SKM-1 (cell line): ENCODE results near the gene GRK5.
"Not testable (repeated sequence)": the region's sequence is repeated elsewhere in the genome, so short reads cannot be mapped to it uniquely, and the experiment has no call there.

Source experiments
- DNase-seq: peaks from one replicate; lab custom pipeline; 2025; ENCODE audit not compliant: unreplicated experiment; lab: John Stamatoyannopoulos, UW

GRK5 gene

DNA sequence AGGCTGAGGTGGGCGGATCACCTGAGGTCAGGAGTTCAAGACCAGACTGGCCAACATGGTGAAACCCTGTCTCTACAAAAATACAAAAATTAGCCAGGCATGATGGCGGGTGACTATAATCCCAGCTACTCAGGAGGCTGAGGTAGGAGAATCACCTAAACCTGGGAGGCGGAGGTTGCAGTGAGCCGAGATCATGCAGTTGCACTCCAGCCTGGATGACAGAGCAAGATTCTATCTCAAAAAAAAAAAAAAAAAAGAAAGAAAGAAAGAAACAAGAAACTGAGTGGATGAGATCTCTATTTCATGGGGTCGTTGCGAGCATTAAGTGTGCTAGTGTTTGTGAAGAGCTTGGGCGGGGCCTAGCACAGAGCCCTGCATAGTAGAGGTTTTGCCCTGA lies 65.0 kb downstream of the GRK5 start:
- DNase-seq, result not testable (repeated sequence)

GRCh38 chr10:119272736-119273135 lies 65.4 kb downstream of the GRK5 start:
- DNase-seq, result no peak

DNA sequence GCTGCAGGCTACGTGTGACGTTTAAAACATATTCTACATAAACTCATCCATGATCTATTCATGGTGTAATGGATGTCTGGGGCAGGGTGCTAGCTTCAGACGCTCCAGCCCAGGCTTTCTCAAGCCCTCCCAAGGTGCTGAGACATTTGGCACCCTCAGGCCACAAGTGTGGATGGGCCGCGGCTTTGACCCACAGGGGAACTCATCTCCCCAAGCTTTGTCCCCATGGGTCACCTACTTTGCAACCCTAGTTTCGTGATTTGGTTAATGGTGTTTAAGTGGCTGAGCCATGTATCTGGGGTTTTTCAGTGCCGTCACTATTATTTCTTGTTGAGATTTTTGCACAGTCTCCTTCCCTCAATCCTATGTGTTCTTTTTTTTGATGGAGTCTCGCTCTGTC lies 66.0 kb downstream of the GRK5 start:
- no peak for DNase-seq

DNA sequence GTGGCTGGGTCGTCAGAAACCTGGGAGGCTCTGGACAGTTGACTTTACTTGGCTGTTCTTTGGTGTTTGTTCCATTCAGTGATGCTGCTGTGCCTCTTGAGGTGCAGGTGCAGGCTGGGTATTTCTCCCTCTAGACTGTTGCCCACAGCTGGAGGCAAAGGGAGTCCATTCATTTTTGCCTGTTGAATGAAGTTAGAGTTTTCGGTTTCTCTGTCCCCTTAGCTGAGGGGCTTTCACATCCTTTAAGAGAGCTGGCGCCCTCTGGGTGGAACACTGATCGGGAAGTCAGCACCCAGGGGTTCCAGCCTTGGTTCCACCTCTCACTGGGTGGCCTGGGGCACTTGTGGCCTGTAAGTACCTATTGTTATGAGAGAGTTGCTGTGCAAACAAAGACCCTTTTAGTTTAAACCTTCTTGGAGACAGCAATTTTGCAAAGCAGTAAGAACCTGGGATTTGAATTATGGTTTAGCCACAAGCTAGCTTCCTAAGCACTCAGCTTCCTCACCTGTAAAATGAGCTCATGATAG lies 67.2 kb downstream of the GRK5 start:
- no peak for DNase-seq

DNA sequence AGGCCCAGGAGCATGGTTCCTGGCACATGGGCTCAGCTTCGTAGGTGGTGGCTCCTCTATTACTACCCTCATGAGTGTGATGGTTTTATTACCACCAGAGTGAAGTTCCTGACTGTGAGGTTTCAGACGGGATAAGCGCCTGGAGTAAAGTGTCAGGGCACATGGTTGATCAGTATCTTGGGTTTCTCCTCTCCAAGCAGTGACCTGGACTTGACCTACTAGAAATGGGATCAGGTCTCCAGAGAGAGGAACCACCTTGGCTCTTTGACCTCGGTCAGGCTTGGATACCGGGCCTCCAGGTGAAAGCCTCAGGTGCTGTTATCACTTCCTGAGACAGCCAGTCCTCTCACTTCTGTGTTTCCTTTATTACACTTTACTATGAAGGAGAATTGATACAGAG lies 67.7 kb downstream of the GRK5 start:
- DNase-seq, result no peak

DNA sequence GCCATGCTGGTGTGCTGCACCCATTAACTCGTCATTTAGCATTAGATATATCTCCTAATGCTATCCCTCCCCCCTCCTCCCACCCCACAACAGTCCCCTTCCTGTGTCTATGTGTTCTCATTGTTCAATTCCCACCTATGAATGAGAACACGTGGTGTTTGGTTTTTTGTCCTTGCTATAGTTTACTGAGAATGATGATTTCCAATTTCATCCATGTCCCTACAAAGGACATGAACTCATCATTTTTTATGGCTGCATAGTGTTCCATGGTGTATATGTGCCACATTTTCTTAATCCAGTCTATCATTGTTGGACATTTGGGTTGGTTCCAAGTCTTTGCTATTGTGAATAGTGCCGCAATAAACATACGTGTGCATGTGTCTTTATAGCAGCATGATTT lies 68.8 kb downstream of the GRK5 start:
- DNase-seq, result not testable (repeated sequence)

- no peak for DNase-seq
Observed at GRCh38 chr10:119278126-119278709, 70.8 kb downstream of the GRK5 start.

DNA sequence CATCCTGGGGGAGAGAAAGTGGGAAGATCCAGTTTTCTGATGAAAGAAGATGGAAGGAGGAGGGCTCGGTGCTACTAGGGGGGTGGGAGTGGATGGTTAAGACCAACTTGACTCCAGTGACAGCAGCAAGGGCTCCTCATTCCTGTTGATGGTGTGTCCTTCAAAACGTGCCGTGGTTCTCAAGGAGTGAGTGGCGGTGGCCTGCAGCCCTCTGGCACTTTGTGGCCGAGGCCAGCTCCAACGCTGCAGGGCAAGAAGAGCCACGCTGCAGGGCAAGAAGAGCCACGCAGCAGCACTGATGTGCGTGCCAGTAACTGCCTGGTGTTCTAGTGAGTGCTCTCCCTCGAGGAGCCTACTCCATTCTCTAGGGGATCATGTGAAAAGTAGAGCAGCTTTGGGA lies 72.1 kb downstream of the GRK5 start:
- DNase-seq, result no peak

- no peak for DNase-seq
Observed at GRCh38 chr10:119281581-119282071, 74.3 kb downstream of the GRK5 start.

- no peak for DNase-seq
Observed at GRCh38 chr10:119282446-119282845, 75.1 kb downstream of the GRK5 start.

DNA sequence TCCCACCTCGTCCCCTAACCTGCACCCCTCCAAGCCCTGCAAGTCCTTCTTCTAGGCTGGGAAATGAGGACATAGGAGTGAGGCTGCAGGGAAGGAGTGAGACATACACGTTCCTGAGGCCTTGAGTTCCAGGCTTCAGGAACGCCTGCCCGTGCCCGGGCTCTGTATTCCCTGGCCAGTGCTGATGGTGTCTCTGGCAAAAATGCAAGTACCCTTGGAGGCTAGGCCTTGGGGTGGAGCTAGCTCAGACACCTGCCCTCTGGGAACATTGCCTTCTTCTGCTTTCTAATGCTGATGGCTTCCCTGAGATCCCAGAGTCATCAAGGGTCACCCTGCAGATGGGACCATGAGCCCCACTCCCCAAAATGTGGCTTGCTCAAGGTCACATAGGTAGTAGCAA lies 76.0 kb downstream of the GRK5 start:
- DNase-seq, result no peak

DNA sequence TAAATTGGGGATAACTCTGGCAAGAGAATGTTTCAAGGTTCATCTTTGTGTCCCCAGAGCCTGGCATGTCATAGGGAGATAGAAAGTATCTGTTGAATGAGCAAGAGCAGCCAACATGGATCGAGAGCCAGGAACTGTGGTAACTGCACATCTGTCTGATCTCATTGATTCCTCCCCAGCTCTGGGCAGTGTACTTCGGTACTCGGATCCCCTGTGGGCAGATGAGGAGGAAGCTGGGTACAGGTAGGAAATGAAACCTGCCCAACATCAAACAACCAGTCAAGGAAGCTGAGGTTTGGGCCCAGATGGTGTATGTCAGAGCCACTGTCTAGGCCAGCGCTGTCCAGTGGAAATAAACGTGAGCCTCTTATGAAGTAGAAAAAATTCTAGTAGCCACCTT lies 76.4 kb downstream of the GRK5 start:
- no peak for DNase-seq

DNA sequence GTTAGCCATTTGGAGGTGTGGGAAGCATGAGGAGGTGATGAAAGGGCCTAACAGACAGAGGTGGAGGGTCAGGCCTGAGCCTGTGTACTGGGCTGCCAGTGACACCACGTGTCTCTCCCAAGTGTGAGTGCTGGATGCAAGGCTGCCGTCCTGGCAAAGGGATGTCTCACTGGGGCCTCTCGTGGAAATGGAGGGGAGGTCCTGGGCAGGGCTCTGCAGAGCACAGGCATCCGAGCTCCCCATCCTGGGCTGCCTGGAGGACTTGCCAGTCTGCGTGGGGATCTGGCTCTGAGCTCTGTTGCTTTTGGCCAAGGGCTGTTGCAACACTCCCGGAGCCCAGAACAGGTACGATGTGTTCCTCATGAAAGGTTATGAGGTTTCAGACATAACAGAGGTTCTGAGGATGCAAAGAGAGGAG lies 77.3 kb downstream of the GRK5 start:
- DNase-seq, result no peak

DNA sequence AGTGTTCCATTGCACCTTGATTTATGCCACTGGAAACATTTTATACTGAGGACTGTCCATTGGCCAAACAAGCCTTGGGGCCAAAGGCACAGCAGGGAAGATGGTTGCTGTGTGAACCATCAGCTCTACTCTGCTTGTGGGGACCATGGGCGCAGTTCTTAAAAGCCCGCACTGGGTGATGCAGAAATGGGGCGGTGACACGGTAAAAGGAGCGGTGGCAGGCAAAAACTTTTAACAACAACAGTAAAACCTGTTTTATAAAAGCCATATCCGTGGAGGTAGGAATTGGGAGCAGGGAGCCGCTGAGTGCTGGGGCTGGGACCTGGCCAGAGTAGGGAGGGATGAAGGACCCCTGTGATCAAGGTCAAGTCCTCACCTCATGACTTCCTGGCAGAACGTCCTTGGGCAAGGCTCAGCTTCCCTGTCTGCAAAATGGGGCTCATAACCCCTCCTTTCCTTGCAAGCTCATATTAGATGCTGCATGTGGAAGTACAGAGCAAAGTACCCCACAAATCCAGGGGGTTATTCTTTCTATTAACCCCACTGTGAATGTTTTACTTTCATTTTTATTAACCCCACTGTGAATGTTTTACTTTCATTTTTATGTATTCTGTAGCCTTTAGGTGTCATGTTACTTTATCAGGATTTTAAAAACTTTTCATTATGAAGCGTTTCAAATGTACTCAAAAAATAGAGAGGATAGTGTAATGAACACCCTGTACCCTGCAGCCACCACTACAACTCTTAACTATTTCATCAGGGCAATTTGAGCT lies 78.3 kb downstream of the GRK5 start:
- DNase-seq, result no peak

DNA sequence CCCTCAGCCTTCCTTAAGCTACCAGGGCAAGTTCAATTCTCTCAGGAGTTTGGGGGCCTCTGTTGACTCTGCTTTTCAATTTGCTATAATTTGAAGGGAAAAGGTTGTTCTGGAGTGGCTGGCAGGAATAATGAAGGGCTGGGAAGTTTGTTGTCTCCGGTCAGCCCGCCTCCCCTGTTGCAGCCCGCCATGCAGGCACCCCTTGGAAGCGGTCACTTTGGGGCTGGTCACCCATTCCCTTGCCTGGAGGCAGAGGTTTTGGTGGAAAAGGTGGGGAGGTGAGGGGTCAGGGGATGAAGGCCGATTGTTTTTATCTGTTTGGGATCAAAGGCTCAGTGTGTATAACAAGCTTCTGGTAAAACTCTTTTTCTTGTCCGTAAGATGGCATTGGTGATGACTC lies 79.1 kb downstream of the GRK5 start:
- DNase-seq, result no peak

DNA sequence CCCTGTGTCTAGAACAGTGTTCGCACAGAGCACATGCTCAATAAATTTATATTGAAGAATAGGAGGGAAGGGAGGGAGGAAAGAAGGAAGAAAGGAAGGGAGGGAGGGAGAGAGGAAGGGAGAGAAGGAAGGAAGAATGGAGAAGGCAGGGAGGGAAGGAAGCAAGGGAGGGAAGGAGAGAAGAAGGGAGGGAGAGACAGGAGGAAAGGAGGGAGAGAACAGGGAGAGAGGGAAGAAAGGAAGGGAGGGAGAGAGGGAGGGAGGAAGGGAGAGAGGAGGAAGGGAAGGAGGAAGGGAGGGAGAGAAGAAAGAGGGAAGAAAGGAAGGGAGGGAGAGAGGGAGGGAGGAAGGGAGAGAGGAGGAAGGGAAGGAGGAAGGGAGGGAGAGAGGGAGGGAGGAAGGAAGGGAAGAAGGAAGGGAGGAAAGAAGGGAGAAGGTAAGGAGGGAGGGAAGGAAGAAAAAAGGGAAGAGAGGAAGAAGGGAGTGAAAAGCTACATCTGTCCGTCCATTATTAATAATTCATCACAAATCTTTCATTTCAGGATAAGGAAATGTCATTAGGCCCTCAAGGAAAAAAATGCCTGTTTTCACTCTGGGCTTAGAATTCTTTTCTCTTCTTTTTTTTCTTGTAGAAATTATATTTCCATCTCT lies 79.7 kb downstream of the GRK5 start:
- DNase-seq, result no peak

GRCh38 chr10:119288574-119289001 lies 81.2 kb downstream of the GRK5 start:
- DNase-seq, result no peak

GRCh38 chr10:119289227-119289920 lies 82.0 kb downstream of the GRK5 start:
- no peak for DNase-seq

DNA sequence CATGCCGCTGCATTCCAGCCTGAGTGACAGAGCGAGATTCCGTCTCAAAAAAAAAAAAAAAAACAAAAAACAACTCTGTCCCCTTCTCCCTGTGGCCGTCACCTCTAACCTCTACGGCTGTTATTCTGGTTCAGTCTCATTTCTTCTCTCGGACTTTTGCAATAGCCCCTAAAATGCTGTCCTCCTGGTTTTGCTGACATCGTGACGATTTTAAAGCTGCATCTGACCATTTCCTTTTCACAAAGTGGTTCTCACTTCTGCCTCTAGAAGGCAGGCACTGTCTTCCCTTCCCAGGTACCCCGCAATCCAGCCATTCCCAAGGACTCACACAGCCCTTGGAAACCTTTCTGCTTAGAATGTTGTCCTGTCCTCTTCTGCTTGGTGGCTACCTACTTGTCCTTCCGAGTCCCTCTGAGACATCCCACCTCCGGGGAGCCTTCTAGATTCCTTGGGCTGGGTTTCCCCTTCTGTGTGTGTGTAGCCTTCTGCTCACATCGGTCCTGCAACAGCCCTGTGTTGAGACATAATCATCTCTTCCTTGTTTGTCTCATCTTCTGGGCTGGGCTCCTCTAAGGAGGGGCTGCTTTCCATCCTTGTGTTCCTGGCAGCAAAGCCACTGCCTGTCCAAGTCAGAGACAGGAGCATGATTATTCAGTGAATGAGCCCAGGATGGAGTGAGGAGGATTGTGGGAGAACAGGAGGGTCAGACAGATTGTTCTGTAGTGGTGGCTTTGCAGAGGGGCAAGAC lies 83.1 kb downstream of the GRK5 start:
- DNase-seq, result no peak

- DNase-seq, result no peak
Observed at GRCh38 chr10:119291223-119291900, 84.0 kb downstream of the GRK5 start.
